Thoracic aorta (tissue), 2 donors: ENCODE measurements around the gene RASGRF1. TPM values are rescaled to one million over a fixed set of nuclear protein-coding genes. Genes with fewer than 3 reads are reported as not detected.

Experiments used
- ATAC-seq: fragments of 150-250 bp; one replicate; pipeline ENCODE4 v1.8.0; 2017; ENCODE audit warnings: low read depth; ENCODE audit not compliant: insufficient number of reproducible peaks, low FRiP score
- DNase-seq: peaks from one replicate; pipeline ENCODE4 v3.0.0-alpha.2; 2020; ENCODE audit warnings: low spot score
- H3K27ac ChIP-seq, 2 donors: fragments of 200-600 bp; sonication (generic); 1 replicate in 1 of 2; 2 replicates in 1 of 2; pipeline ENCODE4 v1.5.1; 2016; ENCODE audit warnings: mild to moderate bottlenecking in 2 of 2, moderate library complexity in 2 of 2
- H3K27me3 ChIP-seq: fragments of 200-600 bp; sonication (generic); replicated peaks from 2 replicates; pipeline ENCODE4 v1.6.0; 2016; ENCODE audit warnings: mild to moderate bottlenecking; ENCODE audit not compliant: insufficient read depth
- H3K36me3 ChIP-seq: fragments of 200-600 bp; sonication (generic); one replicate; pipeline ENCODE4 v1.5.1; 2016
- H3K4me1 ChIP-seq, 2 donors: fragments of 200-600 bp; sonication (generic); 1 replicate in 1 of 2; 2 replicates in 1 of 2; pipeline versions ENCODE4 v1.5.1 to v1.6.0; 2016; ENCODE audit warnings: low read depth in 2 of 2, mild to moderate bottlenecking in 1 of 2; ENCODE audit not compliant: control insufficient read depth in 1 of 2
- H3K4me3 ChIP-seq: fragments of 200-600 bp; sonication (generic); 2 replicates; pipeline ENCODE4 v1.5.1; 2016; ENCODE audit warnings: mild to moderate bottlenecking
- H3K9me3 ChIP-seq: fragments of 200-600 bp; sonication (generic); 2 replicates; pipeline ENCODE4 v1.5.1; 2016
- CTCF ChIP-seq: fragments of 200-600 bp; sonication (generic); IDR thresholded peaks from one replicate; pipeline ENCODE4 v1.5.1; 2019; ENCODE audit warnings: antibody characterized with exemption
- total RNA-seq, 2 donors: library from RNA; depleted of rRNA; stranded (reverse); fragments of >200 nt; gene quantifications; one replicate each; pipeline versions ENCODE4 v1.1.0 to v1.2.3, GENCODE V29; 2016

The RASGRF1 gene
- total RNA-seq, 2 donors from 2014 or later, result not detected

DNA sequence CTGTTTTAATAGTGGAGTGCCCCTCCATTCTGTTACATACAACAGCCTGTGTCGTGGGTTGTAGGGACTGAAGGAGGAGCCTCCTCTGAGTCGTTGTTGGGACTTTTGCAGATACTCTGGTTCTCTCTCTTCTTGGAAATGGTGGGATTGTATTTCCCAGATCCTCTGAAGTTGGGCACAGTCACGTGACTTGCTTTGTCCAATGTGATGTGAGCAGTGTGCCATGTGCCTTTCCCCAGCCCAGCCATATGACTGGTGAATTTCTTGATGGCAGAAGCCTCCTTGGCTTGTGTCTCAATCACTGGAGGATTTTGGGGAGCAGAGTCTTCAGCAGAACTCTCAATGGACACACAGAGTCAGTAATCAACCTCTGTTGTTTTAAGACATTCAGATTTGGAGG, 36.2 kb downstream of the RASGRF1 start:
- no peak overlapping the region for H3K4me3 ChIP-seq
- H3K27ac ChIP-seq, result no peak overlapping the region
- DNase-seq (no peak), ATAC-seq (no peak)
- no peak for TF ChIP-seq CTCF
- no peaks in the 10 kb centered on the region for H3K4me1 ChIP-seq
- H3K9me3 ChIP-seq, result no peaks in the 10 kb centered on the region
- H3K36me3 ChIP-seq, result no peaks in the 10 kb centered on the region
- no peaks in the 10 kb centered on the region for H3K27me3 ChIP-seq

DNA sequence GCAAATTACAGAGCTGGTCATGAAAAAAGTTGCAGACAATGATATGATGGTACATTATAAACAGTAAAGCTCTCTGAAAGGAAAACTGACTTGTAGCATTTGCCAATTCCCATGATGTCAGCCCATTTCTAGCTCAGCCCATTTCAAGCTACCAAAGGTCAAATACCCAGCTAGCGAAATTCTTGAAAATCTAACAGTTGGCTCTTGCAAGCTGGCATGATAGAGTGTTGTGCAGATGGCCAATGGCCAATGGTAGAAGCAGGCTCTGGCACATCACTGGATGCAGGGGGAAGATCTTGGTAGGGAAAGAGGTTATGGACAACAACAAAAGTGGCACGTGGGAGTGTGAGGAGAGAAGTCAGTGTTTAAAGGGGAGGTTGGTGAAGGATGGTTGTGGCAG, 36.7 kb downstream of the RASGRF1 start:
- Histone ChIP-seq H3K27me3 (no peaks in the 10 kb centered on the region), H3K9me3 (no peaks in the 10 kb centered on the region), H3K4me3 (no peak overlapping the region), H3K36me3 (no peaks in the 10 kb centered on the region), H3K27ac (no peak overlapping the region), H3K4me1 (no peaks in the 10 kb centered on the region)
- no peak for ATAC-seq
- no peak for TF ChIP-seq CTCF
- no peak for DNase-seq

DNA sequence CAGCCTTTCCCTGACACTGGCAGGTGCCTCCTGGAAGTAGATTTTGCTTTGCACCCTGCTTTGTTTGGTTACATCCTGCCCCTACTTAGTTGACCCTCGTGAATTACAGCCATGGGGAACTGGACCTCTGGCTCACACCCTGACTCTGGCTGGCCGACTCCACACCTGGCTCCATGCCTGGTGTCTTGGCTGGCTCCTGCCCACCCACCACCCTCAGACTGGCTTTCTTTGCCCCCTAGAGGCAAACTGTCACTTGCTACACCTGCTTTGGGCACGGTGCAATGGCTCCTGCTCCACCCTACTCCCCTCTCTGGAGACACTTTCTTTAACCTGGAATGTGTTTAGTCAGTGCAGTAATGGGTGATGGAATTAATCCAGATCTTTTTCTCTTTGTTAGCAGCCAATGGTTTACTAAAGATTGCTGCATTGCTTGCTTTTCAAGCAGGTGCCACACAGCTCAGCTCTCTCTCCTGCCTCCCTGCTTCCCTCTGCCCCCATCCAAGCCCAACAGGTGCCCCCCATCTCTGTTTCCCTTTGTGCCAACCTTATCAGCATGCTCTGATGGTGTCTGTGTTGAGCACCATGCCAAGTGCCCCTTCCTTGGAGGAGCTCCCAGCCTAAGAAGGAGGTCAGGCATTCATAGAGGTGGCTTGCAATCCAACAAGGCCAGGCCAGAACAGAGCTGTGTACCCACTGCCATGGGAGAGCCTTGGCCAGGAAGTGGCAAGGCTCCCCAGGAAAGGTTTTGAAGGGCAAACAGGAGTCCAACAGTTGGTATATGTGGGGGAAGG, 38.4 kb downstream of the RASGRF1 start:
- Histone ChIP-seq H3K27me3 (no peaks in the 10 kb centered on the region), H3K4me1 (no peaks in the 10 kb centered on the region), H3K9me3 (no peaks in the 10 kb centered on the region), H3K27ac (no peak overlapping the region), H3K4me3 (no peak overlapping the region), H3K36me3 (no peaks in the 10 kb centered on the region)
- ATAC-seq (no peak), DNase-seq (no peak)
- TF ChIP-seq CTCF, result no peak

- Histone ChIP-seq H3K36me3 (no peaks in the 10 kb centered on the region), H3K9me3 (no peaks in the 10 kb centered on the region), H3K4me3 (no peak overlapping the region), H3K27me3 (no peaks in the 10 kb centered on the region), H3K27ac (no peak overlapping the region), H3K4me1 (no peaks in the 10 kb centered on the region)
- no peak for DNase-seq
- no peak for TF ChIP-seq CTCF
- ATAC-seq, result no peak
These were observed 39.6 kb downstream of the RASGRF1 start for GRCh38 chr15:79051029-79051428.

- Histone ChIP-seq H3K36me3 (no peaks in the 10 kb centered on the region), H3K27me3 (no peaks in the 10 kb centered on the region), H3K4me1 (no peaks in the 10 kb centered on the region), H3K27ac (no peak overlapping the region), H3K9me3 (no peaks in the 10 kb centered on the region), H3K4me3 (no peak overlapping the region)
- DNase-seq, result no peak
- no peak for TF ChIP-seq CTCF
- no peak for ATAC-seq
These were observed 40.2 kb downstream of the RASGRF1 start for GRCh38 chr15:79050341-79050740.
